WTC11 (cell line): ENCODE results near the gene EIF4E. TPM values are rescaled to one million over a fixed set of nuclear protein-coding genes. Genes with fewer than 3 reads are reported as not detected.

ENCODE experiments used
- ATAC-seq: fragments of 200-7000 bp; cut with Tn5 transposase; 2 replicates; pipeline ENCODE4 v1.10.0; 2021; ENCODE audit warnings: mild to moderate bottlenecking, moderate library complexity
- CTCF ChIA-PET: fragments of 300-600 bp; sonication (Branson Sonifier 250); formaldehyde crosslinking; loops from one replicate; lab custom pipeline; 2021; ENCODE audit warnings: antibody characterized with exemption; lab: Charles Lee
- POLR2A ChIA-PET: fragments of 350-600 bp; sonication (Branson Sonifier 250); formaldehyde crosslinking; loops from one replicate; lab custom pipeline; 2021; ENCODE audit warnings: antibody characterized with exemption; lab: Charles Lee
- DNase-seq: peaks from one replicate; pipeline ENCODE4 v3.0.0; 2021; ENCODE audit warnings: low spot score
- H3K27ac Mint-ChIP-seq: 2 replicates; pipeline ENCODE4 v1.8.0; 2021; ENCODE audit warnings: mixed read lengths
- H3K27me3 Mint-ChIP-seq: 2 replicates; pipeline ENCODE4 v1.8.0; 2021; ENCODE audit warnings: low read depth, mild to moderate bottlenecking, moderate library complexity, mixed read lengths
- H3K36me3 Mint-ChIP-seq: 2 replicates; pipeline ENCODE4 v1.8.0; 2021; ENCODE audit warnings: mixed read lengths
- H3K4me1 Mint-ChIP-seq: 2 replicates; pipeline ENCODE4 v1.8.0; 2022; ENCODE audit warnings: mixed read lengths
- H3K4me3 Mint-ChIP-seq: 2 replicates; pipeline ENCODE4 v1.8.0; 2021; ENCODE audit warnings: mild to moderate bottlenecking, moderate library complexity, mixed read lengths
- H3K9me3 Mint-ChIP-seq: 2 replicates; pipeline ENCODE4 v1.8.0; 2021; ENCODE audit warnings: mixed read lengths
- ATF1 ChIP-seq: sonication (generic); formaldehyde crosslinking; IDR thresholded peaks from 2 replicates; pipeline ENCODE4 v1.8.1; 2023; ENCODE audit warnings: mild to moderate bottlenecking, moderate library complexity, missing genetic modification reagents
- GABPB1 ChIP-seq: sonication (generic); formaldehyde crosslinking; IDR thresholded peaks from 2 replicates; pipeline ENCODE4 v1.8.1; 2023; ENCODE audit warnings: mild to moderate bottlenecking, missing genetic modification reagents
- JAZF1 ChIP-seq: fragments of 250-450 bp; sonication (Bioruptor Pico); IDR thresholded peaks from 2 replicates; pipeline ENCODE4 v1.9.0; 2021; ENCODE audit warnings: moderate library complexity, mild to moderate bottlenecking, inconsistent platforms
- KAT7 ChIP-seq: sonication (generic); formaldehyde crosslinking; IDR thresholded peaks from 2 replicates; pipeline ENCODE4 v1.8.1; 2023; ENCODE audit warnings: missing genetic modification reagents, mild to moderate bottlenecking, borderline replicate concordance
- NR3C1 ChIP-seq: sonication (generic); formaldehyde crosslinking; conservative IDR thresholded peaks from 2 replicates; pipeline ENCODE4 v1.8.1; 2023; ENCODE audit warnings: low read depth, mild to moderate bottlenecking, missing genetic modification reagents
- PRRX2 ChIP-seq: fragments of 250-450 bp; sonication (Bioruptor Pico); IDR thresholded peaks from 2 replicates; pipeline ENCODE4 v1.8.0; 2021; ENCODE audit warnings: mild to moderate bottlenecking
- SMAD3 ChIP-seq: sonication (generic); formaldehyde crosslinking; IDR thresholded peaks from 2 replicates; pipeline ENCODE4 v1.8.0; 2022; ENCODE audit warnings: missing genetic modification reagents, mild to moderate bottlenecking, borderline replicate concordance
- SMAD4 ChIP-seq: sonication (generic); formaldehyde crosslinking; IDR thresholded peaks from 2 replicates; pipeline ENCODE4 v1.8.0; 2022; ENCODE audit warnings: mild to moderate bottlenecking, missing genetic modification reagents
- SOX15 ChIP-seq: fragments of 250-450 bp; sonication (Bioruptor Pico); IDR thresholded peaks from 2 replicates; pipeline ENCODE4 v1.9.0; 2021; ENCODE audit warnings: mild to moderate bottlenecking
- TCF7 ChIP-seq: sonication (generic); formaldehyde crosslinking; IDR thresholded peaks from 2 replicates; pipeline ENCODE4 v1.8.0; 2022; ENCODE audit warnings: mild to moderate bottlenecking, low read depth, missing genetic modification reagents, moderate library complexity
- TEAD1 ChIP-seq: sonication (generic); formaldehyde crosslinking; IDR thresholded peaks from 2 replicates; pipeline ENCODE4 v1.8.0; 2022; ENCODE audit warnings: mild to moderate bottlenecking, missing genetic modification reagents
- TP53 ChIP-seq: sonication (generic); formaldehyde crosslinking; IDR thresholded peaks from 2 replicates; pipeline ENCODE4 v1.8.1; 2023; ENCODE audit warnings: mild to moderate bottlenecking, missing genetic modification reagents
- ZNF138 ChIP-seq: sonication (generic); formaldehyde crosslinking; conservative IDR thresholded peaks from 2 replicates; pipeline ENCODE4 v1.8.1; 2022; ENCODE audit warnings: mild to moderate bottlenecking, moderate library complexity, missing genetic modification reagents
- ZNF416 ChIP-seq: fragments of 250-450 bp; sonication (Bioruptor Pico); IDR thresholded peaks from 2 replicates; pipeline ENCODE4 v1.9.0; 2021; ENCODE audit warnings: mild to moderate bottlenecking, inconsistent platforms
- total RNA-seq: library from RNA; stranded (reverse); gene quantifications from 3 replicates; pipeline ENCODE4 v1.2.3, GENCODE V29; 2021
- TF ChIP-seq, protein P1 (sequence below): fragments of 250-450 bp; sonication (Bioruptor Pico); conservative IDR thresholded peaks from 2 replicates; pipeline ENCODE4 v1.9.0; 2021; ENCODE audit warnings: mild to moderate bottlenecking
- TF ChIP-seq, protein P2 (sequence below): sonication (generic); formaldehyde crosslinking; IDR thresholded peaks from 2 replicates; pipeline ENCODE4 v1.8.1; 2023; ENCODE audit warnings: mild to moderate bottlenecking, missing genetic modification reagents
- TF ChIP-seq, protein P3 (sequence below): sonication (generic); formaldehyde crosslinking; IDR thresholded peaks from 2 replicates; pipeline ENCODE4 v1.8.1; 2023; ENCODE audit warnings: mild to moderate bottlenecking, missing genetic modification reagents, moderate library complexity
- TF ChIP-seq, protein P4 (sequence below): sonication (generic); formaldehyde crosslinking; IDR thresholded peaks from 2 replicates; pipeline ENCODE4 v1.8.0; 2022; ENCODE audit warnings: mild to moderate bottlenecking, missing genetic modification reagents
- TF ChIP-seq, protein P5 (sequence below): sonication (generic); formaldehyde crosslinking; IDR thresholded peaks from 2 replicates; pipeline ENCODE4 v1.8.1; 2022; ENCODE audit warnings: missing genetic modification reagents, borderline replicate concordance
- TF ChIP-seq, protein P6 (sequence below): sonication (generic); formaldehyde crosslinking; IDR thresholded peaks from 2 replicates; pipeline ENCODE4 v1.8.0; 2023; ENCODE audit warnings: missing genetic modification reagents
- TF ChIP-seq, protein P7 (sequence below): sonication (generic); formaldehyde crosslinking; IDR thresholded peaks from 2 replicates; pipeline ENCODE4 v1.8.0; 2022; ENCODE audit warnings: mild to moderate bottlenecking, missing genetic modification reagents
- TF ChIP-seq, protein P8 (sequence below): sonication (generic); formaldehyde crosslinking; IDR thresholded peaks from 2 replicates; pipeline ENCODE4 v1.8.0; 2022; ENCODE audit warnings: mild to moderate bottlenecking, missing genetic modification reagents
- TF ChIP-seq, protein P9 (sequence below): sonication (generic); formaldehyde crosslinking; IDR thresholded peaks from 2 replicates; pipeline ENCODE4 v1.8.1; 2022; ENCODE audit warnings: low read depth, missing genetic modification reagents, borderline replicate concordance
- TF ChIP-seq, protein P10 (sequence below): sonication (generic); formaldehyde crosslinking; IDR thresholded peaks from 2 replicates; pipeline ENCODE4 v1.8.1; 2023; ENCODE audit warnings: mild to moderate bottlenecking, missing genetic modification reagents

EIF4E gene
- total RNA-seq, 1 experiment from 2014 or later: 174 TPM

DNA sequence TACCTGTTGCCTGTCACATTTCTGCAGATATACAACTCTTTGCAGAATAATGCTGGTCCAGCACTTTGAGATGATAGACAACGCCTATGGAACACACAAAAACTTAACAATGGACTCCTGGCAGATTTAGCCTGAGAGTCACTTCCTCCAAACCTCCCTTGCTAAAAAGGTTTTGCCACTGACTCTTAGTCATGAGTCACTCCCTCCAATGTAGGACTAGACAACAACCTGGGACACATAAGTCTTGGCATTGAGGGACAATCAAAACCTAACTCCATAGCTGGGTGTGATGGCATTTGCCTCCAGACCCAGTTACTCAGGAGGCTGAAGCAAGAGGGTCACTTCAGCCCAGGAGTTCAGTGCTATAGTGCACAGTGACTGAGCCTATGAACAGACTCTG, 22.0 kb upstream of the EIF4E start:
- Mint-ChIP-seq H3K36me3 (no peaks in the 10 kb centered on the region), H3K4me1 (no peaks in the 10 kb centered on the region), H3K27ac (no peak overlapping the region), H3K27me3 (no peaks in the 10 kb centered on the region), H3K9me3 (peaks cover 4% of the 10 kb centered on the region), H3K4me3 (no peak overlapping the region)
- TF ChIP-seq, protein P1, sequence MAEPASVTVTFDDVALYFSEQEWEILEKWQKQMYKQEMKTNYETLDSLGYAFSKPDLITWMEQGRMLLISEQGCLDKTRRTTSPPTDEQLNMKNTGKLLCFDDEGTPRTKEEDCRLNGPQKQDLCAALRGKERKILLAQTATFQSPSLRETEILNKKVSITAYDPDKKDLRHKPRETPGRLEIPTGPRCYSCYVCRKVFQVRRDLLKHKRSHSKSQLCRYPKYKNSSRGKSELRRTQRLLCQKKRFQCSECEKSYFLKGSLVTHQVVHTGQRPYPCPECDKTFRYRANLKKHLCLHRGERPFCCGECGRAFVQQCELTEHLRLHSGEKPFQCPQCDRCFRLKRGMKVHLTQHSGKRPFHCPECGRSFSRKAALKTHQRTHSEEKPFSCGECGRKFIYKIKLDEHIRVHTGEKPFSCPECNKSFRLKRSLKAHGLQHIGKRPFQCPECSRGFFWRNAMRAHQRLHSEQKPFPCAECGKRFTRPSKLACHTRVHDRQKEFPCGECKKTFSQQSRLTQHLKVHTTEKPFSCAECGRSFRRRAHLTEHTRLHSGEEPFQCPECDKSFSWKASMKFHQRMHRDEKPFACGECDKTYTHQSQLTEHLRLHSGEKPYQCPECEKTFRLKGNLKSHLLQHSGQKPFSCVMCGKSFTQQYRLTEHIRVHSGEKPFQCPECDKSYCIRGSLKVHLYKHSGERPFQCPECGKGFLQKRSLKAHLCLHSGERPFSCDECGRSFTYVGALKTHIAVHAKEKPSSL (CRISPR knock-in tag): no peak
- TF ChIP-seq SOX15 (CRISPR knock-in tag) (no peak), JAZF1 (no peak), TCF7 (CRISPR knock-in tag) (no peak), NR3C1 (no peak), TEAD1 (CRISPR knock-in tag) (no peak), ZNF416 (CRISPR knock-in tag) (no peak), PRRX2 (CRISPR knock-in tag) (no peak)
- TF ChIP-seq, protein P2, sequence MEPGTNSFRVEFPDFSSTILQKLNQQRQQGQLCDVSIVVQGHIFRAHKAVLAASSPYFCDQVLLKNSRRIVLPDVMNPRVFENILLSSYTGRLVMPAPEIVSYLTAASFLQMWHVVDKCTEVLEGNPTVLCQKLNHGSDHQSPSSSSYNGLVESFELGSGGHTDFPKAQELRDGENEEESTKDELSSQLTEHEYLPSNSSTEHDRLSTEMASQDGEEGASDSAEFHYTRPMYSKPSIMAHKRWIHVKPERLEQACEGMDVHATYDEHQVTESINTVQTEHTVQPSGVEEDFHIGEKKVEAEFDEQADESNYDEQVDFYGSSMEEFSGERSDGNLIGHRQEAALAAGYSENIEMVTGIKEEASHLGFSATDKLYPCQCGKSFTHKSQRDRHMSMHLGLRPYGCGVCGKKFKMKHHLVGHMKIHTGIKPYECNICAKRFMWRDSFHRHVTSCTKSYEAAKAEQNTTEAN (CRISPR knock-in tag): no peak
- TF ChIP-seq, protein P3, sequence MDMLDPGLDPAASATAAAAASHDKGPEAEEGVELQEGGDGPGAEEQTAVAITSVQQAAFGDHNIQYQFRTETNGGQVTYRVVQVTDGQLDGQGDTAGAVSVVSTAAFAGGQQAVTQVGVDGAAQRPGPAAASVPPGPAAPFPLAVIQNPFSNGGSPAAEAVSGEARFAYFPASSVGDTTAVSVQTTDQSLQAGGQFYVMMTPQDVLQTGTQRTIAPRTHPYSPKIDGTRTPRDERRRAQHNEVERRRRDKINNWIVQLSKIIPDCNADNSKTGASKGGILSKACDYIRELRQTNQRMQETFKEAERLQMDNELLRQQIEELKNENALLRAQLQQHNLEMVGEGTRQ (CRISPR knock-in tag): no peak
- TF ChIP-seq, protein P4, sequence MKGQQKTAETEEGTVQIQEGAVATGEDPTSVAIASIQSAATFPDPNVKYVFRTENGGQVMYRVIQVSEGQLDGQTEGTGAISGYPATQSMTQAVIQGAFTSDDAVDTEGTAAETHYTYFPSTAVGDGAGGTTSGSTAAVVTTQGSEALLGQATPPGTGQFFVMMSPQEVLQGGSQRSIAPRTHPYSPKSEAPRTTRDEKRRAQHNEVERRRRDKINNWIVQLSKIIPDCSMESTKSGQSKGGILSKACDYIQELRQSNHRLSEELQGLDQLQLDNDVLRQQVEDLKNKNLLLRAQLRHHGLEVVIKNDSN (CRISPR knock-in tag): no peak
- DNase-seq: no peak
- POLR2A ChIA-PET: no interaction called here
- CTCF ChIA-PET: interaction anchor here (1.0 kb wide), 1 partner anchor 44 kb away, joined by 3 read pairs; the partner anchor contains the start of gene METAP1
- no peak for ATAC-seq

DNA sequence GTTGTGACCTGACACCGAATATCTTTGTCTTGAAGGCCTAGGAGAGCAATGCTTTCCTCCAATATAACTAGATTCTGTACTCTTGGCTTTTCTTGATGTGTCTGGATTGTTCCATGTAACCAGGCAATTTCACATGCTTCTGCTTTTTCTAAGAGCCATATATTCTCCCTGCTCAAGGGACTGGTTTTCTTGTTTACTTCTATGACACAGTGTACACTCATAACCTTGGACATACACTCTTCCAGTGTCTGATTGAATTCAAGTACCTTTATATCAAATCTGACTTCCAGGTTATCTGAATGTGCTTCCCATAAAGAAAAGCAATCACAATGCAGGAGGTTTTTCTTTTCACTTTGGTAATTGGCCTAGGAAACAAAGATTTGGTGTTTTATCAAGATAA, 17.4 kb upstream of the EIF4E start:
- no peak for ATAC-seq
- no peak for DNase-seq
- TF ChIP-seq, protein P5, sequence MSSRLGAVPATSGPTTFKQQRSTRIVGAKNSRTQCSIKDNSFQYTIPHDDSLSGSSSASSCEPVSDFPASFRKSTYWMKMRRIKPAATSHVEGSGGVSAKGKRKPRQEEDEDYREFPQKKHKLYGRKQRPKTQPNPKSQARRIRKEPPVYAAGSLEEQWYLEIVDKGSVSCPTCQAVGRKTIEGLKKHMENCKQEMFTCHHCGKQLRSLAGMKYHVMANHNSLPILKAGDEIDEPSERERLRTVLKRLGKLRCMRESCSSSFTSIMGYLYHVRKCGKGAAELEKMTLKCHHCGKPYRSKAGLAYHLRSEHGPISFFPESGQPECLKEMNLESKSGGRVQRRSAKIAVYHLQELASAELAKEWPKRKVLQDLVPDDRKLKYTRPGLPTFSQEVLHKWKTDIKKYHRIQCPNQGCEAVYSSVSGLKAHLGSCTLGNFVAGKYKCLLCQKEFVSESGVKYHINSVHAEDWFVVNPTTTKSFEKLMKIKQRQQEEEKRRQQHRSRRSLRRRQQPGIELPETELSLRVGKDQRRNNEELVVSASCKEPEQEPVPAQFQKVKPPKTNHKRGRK (CRISPR knock-in tag): no peak
- TF ChIP-seq GABPB1 (CRISPR knock-in tag) (no peak), SMAD4 (CRISPR knock-in tag) (no peak), SMAD3 (CRISPR knock-in tag) (no peak), ZNF138 (no peak), ATF1 (no peak), TP53 (CRISPR knock-in tag) (no peak), KAT7 (CRISPR knock-in tag) (no peak)
- TF ChIP-seq, protein P6, sequence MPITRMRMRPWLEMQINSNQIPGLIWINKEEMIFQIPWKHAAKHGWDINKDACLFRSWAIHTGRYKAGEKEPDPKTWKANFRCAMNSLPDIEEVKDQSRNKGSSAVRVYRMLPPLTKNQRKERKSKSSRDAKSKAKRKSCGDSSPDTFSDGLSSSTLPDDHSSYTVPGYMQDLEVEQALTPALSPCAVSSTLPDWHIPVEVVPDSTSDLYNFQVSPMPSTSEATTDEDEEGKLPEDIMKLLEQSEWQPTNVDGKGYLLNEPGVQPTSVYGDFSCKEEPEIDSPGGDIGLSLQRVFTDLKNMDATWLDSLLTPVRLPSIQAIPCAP (CRISPR knock-in tag): no peak
- TF ChIP-seq, protein P7, sequence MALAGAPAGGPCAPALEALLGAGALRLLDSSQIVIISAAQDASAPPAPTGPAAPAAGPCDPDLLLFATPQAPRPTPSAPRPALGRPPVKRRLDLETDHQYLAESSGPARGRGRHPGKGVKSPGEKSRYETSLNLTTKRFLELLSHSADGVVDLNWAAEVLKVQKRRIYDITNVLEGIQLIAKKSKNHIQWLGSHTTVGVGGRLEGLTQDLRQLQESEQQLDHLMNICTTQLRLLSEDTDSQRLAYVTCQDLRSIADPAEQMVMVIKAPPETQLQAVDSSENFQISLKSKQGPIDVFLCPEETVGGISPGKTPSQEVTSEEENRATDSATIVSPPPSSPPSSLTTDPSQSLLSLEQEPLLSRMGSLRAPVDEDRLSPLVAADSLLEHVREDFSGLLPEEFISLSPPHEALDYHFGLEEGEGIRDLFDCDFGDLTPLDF (CRISPR knock-in tag): no peak
- TF ChIP-seq, protein P8, sequence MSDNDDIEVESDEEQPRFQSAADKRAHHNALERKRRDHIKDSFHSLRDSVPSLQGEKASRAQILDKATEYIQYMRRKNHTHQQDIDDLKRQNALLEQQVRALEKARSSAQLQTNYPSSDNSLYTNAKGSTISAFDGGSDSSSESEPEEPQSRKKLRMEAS (CRISPR knock-in tag): no peak
- TF ChIP-seq, protein P9, sequence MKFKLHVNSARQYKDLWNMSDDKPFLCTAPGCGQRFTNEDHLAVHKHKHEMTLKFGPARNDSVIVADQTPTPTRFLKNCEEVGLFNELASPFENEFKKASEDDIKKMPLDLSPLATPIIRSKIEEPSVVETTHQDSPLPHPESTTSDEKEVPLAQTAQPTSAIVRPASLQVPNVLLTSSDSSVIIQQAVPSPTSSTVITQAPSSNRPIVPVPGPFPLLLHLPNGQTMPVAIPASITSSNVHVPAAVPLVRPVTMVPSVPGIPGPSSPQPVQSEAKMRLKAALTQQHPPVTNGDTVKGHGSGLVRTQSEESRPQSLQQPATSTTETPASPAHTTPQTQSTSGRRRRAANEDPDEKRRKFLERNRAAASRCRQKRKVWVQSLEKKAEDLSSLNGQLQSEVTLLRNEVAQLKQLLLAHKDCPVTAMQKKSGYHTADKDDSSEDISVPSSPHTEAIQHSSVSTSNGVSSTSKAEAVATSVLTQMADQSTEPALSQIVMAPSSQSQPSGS (CRISPR knock-in tag): no peak
- TF ChIP-seq, protein P10, sequence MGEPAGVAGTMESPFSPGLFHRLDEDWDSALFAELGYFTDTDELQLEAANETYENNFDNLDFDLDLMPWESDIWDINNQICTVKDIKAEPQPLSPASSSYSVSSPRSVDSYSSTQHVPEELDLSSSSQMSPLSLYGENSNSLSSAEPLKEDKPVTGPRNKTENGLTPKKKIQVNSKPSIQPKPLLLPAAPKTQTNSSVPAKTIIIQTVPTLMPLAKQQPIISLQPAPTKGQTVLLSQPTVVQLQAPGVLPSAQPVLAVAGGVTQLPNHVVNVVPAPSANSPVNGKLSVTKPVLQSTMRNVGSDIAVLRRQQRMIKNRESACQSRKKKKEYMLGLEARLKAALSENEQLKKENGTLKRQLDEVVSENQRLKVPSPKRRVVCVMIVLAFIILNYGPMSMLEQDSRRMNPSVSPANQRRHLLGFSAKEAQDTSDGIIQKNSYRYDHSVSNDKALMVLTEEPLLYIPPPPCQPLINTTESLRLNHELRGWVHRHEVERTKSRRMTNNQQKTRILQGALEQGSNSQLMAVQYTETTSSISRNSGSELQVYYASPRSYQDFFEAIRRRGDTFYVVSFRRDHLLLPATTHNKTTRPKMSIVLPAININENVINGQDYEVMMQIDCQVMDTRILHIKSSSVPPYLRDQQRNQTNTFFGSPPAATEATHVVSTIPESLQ (CRISPR knock-in tag): no peak

More for the DNA sequence above, 17.4 kb upstream of the EIF4E start:
- Mint-ChIP-seq H3K4me1 (no peaks in the 10 kb centered on the region), H3K36me3 (no peaks in the 10 kb centered on the region), H3K9me3 (no peaks in the 10 kb centered on the region), H3K27me3 (no peaks in the 10 kb centered on the region), H3K4me3 (no peak overlapping the region), H3K27ac (peak overlapping the region; percentile 39; the same call in 1 of the 2 replicates)
- ChIA-PET POLR2A (interaction anchor here (1.0 kb wide), 1 partner anchor 17 kb away, joined by 6 read pairs; the partner anchor contains the start of gene EIF4E), CTCF (interaction anchor here (0.6 to 2.6 kb wide), 3 partner anchors 18 to 110 kb away, joined by 3 to 7 read pairs (median 3); partner anchors contain the start of gene METAP1)
